Measurements from ENCODE around the gene TMEM88. TPM values are rescaled to one million over a fixed set of nuclear protein-coding genes. Genes with fewer than 3 reads are reported as not detected.

TMEM88 gene
- total RNA-seq, 4 donors from 2014 or later = 0.91 to 5.9 (median 3.4) TPM

DNA sequence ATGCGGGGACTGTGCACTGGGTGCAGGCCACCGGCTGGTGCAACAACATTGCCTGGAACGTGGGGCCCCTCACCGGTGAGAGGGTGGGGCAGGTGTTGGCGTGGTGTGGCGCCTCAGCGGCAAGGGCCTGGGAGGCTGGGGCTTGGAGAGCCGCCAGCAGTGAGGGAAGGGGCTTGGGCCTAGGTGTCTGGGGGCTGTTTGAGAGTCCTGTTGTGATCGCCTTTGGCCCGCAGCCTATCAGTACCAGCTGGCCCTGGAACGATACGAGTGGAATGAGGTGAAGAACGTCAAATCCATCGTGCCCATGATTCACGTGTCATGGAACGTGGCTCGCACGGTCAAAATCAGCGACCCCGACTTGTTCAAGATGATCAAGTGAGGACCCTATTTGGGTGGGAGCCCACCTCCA lies 2.6 kb upstream of the TMEM88 start:
- intact Hi-C loops (cut with DNase I; ENCODE audit: low total_unique reads) = no loop called here
- H3K4me3 ChIP-seq (ENCODE audit: low read depth, poor library complexity, severe bottlenecking) = no peak overlapping the region
- DNase-seq (ENCODE audit: low spot score in 2 of 2) = peak; percentile 24 to 87
- TF ChIP-seq, protein P1, sequence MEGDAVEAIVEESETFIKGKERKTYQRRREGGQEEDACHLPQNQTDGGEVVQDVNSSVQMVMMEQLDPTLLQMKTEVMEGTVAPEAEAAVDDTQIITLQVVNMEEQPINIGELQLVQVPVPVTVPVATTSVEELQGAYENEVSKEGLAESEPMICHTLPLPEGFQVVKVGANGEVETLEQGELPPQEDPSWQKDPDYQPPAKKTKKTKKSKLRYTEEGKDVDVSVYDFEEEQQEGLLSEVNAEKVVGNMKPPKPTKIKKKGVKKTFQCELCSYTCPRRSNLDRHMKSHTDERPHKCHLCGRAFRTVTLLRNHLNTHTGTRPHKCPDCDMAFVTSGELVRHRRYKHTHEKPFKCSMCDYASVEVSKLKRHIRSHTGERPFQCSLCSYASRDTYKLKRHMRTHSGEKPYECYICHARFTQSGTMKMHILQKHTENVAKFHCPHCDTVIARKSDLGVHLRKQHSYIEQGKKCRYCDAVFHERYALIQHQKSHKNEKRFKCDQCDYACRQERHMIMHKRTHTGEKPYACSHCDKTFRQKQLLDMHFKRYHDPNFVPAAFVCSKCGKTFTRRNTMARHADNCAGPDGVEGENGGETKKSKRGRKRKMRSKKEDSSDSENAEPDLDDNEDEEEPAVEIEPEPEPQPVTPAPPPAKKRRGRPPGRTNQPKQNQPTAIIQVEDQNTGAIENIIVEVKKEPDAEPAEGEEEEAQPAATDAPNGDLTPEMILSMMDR (IDR thresholded peaks at IDR 0.05) = no peak
- no peak for TF ChIP-seq POLR2A (IDR thresholded peaks at IDR 0.05)
- 73 to 80% methylated on average over 14 to 20 of the region's 20 CpGs for WGBS, 2 donors

DNA sequence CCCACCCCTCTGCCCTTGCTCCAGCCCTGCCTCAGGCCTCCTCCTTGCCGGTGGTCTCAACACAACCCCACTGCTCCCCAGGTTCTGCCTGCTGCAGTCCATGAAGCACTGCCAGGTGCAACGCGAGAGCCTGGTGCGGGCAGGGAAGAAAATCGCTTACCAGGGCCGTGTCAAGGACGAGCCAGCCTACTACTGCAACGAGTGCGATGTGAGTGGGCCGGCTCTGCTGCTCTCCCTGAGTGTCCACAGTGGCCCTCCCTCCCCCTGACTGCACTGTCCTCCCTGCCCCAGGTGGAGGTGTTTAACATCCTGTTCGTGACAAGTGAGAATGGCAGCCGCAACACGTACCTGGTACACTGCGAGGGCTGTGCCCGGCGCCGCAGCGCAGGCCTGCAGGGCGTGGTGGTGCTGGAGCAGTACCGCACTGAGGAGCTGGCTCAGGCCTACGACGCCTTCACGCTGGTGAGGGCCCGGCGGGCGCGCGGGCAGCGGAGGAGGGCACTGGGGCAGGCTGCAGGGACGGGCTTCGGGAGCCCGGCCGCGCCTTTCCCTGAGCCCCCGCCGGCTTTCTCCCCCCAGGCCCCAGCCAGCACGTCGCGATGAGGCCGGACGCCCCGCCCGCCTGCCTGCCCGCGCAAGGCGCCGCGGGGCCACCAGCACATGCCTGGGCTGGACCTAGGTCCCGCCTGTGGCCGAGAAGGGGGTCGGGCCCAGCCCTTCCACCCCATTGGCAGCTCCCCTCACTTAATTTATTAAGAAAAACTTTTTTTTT lies 1.8 kb upstream of the TMEM88 start:
- peak in 1 of 2 donors; percentile 17 for DNase-seq (ENCODE audit: low spot score in 2 of 2)
- 57 to 78% methylated on average over 23 to 49 of the region's 51 CpGs for WGBS, 2 donors
- TF ChIP-seq, protein P1 (IDR thresholded peaks at IDR 0.05) = no peak
- H3K4me3 ChIP-seq (ENCODE audit: low read depth, poor library complexity, severe bottlenecking) = no peak overlapping the region
- intact Hi-C loops (cut with DNase I; ENCODE audit: low total_unique reads) = no loop called here

DNA sequence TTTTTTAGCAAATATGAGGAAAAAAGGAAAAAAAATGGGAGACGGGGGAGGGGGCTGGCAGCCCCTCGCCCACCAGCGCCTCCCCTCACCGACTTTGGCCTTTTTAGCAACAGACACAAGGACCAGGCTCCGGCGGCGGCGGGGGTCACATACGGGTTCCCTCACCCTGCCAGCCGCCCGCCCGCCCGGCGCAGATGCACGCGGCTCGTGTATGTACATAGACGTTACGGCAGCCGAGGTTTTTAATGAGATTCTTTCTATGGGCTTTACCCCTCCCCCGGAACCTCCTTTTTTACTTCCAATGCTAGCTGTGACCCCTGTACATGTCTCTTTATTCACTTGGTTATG lies 1.2 kb upstream of the TMEM88 start:
- no peak for TF ChIP-seq POLR2A (IDR thresholded peaks at IDR 0.05)
- TF ChIP-seq, protein P1 (IDR thresholded peaks at IDR 0.05) = no peak
- 83 to 86% methylated on average over 21 of the region's 21 CpGs for WGBS, 2 donors
- no peak overlapping the region for H3K4me3 ChIP-seq (ENCODE audit: low read depth, poor library complexity, severe bottlenecking)
- DNase-seq (ENCODE audit: low spot score in 2 of 2) = peak in 1 of 2 donors; percentile 13
- intact Hi-C loops (cut with DNase I; ENCODE audit: low total_unique reads) = no loop called here

DNA sequence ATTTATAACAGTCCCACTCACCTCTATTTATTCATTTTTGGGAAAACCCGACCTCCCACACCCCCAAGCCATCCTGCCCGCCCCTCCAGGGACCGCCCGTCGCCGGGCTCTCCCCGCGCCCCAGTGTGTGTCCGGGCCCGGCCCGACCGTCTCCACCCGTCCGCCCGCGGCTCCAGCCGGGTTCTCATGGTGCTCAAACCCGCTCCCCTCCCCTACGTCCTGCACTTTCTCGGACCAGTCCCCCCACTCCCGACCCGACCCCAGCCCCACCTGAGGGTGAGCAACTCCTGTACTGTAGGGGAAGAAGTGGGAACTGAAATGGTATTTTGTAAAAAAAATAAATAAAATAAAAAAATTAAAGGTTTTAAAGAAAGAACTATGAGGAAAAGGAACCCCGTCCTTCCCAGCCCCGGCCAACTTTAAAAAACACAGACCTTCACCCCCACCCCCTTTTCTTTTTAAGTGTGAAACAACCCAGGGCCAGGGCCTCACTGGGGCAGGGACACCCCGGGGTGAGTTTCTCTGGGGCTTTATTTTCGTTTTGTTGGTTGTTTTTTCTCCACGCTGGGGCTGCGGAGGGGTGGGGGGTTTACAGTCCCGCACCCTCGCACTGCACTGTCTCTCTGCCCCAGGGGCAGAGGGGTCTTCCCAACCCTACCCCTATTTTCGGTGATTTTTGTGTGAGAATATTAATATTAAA lies 638 bp upstream of the TMEM88 start:
- TF ChIP-seq POLR2A (IDR thresholded peaks at IDR 0.05) = no peak
- TF ChIP-seq, protein P1 (IDR thresholded peaks at IDR 0.05) = no peak
- no peak overlapping the region for H3K4me3 ChIP-seq (ENCODE audit: low read depth, poor library complexity, severe bottlenecking)
- peak in 1 of 2 donors; percentile 15 for DNase-seq (ENCODE audit: low spot score in 2 of 2)
- 79 to 82% methylated on average over 31 of the region's 31 CpGs for whole genome bisulfite sequencing, 2 donors
- intact Hi-C loops (cut with DNase I; ENCODE audit: low total_unique reads) = no loop called here

DNA sequence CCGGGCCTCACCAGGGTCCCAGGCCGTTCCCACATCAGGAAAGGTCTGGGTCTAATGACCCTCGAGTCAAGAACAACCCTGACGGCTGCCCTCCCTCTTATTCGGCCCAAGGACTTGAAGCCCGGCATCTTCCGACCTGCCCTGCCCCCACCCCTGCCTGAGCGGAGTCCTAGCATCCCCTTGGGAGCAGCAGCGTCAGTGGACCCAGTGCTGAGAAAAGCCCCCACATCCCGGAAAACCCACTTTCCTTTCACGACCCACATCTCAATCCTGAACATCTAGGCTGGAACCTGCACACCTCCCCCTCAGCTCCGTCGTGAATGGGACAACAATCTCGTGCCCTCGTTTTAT lies 769 bp downstream of the TMEM88 start:
- 21 to 26% methylated on average over 15 of the region's 15 CpGs for WGBS, 2 donors
- TF ChIP-seq POLR2A (IDR thresholded peaks at IDR 0.05) = no peak
- TF ChIP-seq, protein P1 (IDR thresholded peaks at IDR 0.05) = no peak
- no peak overlapping the region for H3K4me3 ChIP-seq (ENCODE audit: low read depth, poor library complexity, severe bottlenecking)
- no peak for DNase-seq (ENCODE audit: low spot score in 2 of 2)
- intact Hi-C loops (cut with DNase I; ENCODE audit: low total_unique reads) = no loop called here
